Measurements from ENCODE around the gene KCNIP2.

KCNIP2 gene

DNA sequence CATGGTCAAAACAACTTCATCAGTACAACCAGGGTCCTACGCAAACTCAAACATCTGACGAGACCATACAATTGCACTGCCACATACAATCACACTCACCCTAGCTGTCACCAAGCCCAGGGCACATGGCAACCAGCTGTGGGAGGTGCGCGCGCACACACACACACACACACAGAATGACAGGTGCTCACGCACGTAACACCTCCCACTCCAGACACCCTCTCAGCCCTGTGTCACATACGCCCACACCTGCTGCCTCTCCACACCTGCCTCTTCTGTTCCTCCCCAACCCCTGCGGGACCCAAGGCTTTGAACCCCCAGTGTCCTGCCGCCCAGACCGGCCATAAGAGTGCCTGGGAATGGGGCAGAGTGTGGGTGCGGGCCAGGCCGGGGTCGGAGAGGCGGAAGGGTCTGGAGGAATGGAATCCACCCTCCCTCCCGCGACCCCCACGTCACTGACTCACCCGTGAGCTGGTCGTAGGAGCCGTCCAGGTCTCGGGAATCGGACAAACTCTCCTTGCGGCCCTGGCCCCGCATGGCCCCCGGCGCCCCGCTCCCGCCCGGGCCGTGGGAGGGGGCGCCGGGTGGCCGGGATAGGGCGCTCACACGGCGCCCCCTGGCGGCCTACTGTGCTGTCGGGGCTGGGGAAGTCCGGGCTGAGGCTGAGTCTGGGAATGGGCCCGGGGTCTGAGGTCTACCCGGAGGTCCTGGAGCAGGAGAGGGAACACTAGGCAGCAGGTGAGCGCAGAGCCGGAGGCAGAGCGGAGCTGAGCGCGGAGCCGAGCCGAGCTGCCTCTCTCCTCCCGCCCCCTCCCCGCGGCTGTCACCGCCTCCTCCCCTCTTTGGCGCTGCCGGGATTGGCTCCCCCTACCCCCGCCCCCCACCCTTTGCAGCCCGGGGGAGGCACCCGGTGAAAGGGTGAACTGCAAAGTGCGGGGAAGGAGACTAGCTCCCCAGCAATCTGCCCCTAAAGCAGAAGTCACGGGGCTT lies at the start of gene KCNIP2:
KCNIP2 (minus strand) TSS at position 769 of the 990 bp plus-strand sequence; CDS start at position 537, 232 bp downstream.
- no peak within 1 kb of the TSS for H3K27ac Mint-ChIP-seq
- DNase-seq: peak; percentile 71
- H3K27me3 Mint-ChIP-seq (ENCODE audit: low read depth, poor library complexity): peaks cover 56% of the 10 kb centered on the region
- H3K4me1 Mint-ChIP-seq: peaks cover 59% of the 10 kb centered on the region
- no peaks in the 10 kb centered on the region for H3K9me3 Mint-ChIP-seq
- peaks cover 9% of the 10 kb centered on the region for H3K36me3 Mint-ChIP-seq (ENCODE audit: low read depth)
- H3K4me3 Mint-ChIP-seq: peak within 1 kb of the TSS; percentile 79
- TF ChIP-seq, protein P1, sequence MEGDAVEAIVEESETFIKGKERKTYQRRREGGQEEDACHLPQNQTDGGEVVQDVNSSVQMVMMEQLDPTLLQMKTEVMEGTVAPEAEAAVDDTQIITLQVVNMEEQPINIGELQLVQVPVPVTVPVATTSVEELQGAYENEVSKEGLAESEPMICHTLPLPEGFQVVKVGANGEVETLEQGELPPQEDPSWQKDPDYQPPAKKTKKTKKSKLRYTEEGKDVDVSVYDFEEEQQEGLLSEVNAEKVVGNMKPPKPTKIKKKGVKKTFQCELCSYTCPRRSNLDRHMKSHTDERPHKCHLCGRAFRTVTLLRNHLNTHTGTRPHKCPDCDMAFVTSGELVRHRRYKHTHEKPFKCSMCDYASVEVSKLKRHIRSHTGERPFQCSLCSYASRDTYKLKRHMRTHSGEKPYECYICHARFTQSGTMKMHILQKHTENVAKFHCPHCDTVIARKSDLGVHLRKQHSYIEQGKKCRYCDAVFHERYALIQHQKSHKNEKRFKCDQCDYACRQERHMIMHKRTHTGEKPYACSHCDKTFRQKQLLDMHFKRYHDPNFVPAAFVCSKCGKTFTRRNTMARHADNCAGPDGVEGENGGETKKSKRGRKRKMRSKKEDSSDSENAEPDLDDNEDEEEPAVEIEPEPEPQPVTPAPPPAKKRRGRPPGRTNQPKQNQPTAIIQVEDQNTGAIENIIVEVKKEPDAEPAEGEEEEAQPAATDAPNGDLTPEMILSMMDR (IDR thresholded peaks at IDR 0.05): peak; percentile 65

DNA sequence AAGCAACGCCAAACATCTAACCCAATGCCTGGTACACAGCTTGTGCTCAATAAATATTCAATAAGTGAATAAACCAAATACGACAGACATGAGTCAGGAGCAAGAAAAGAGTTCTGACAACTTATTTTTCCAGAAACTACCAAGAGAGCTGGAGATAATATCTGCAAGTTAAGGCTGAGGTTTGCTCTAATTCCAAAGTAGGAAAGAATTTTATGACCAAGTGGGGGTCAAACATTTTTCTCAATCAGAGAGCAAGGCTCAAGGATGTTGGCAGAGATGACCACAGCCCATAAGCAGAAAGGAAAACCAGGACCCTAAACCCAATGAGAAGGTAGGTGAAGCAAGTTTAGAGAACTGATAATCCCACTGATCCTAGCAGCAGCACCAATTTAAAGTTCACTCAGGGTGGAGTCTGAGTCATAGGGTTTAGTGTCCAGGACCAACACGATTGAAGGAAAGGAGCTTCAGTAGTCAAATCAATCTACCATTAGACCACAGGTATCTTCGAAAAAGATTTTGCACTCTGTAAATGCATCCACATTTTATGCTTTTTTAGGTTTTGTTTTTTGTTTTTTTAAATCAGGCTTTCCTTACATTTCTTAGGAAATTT lies 49.3 kb upstream of the KCNIP2 start:
- H3K4me1 Mint-ChIP-seq: peaks cover 27% of the 10 kb centered on the region
- DNase-seq: no peak
- no peaks in the 10 kb centered on the region for H3K9me3 Mint-ChIP-seq
- no peaks in the 10 kb centered on the region for H3K27me3 Mint-ChIP-seq (ENCODE audit: low read depth, poor library complexity)
- H3K36me3 Mint-ChIP-seq (ENCODE audit: low read depth): peaks cover 4% of the 10 kb centered on the region
- TF ChIP-seq, protein P1 (IDR thresholded peaks at IDR 0.05): no peak
- H3K27ac Mint-ChIP-seq: no peak overlapping the region
- H3K4me3 Mint-ChIP-seq: no peak overlapping the region

DNA sequence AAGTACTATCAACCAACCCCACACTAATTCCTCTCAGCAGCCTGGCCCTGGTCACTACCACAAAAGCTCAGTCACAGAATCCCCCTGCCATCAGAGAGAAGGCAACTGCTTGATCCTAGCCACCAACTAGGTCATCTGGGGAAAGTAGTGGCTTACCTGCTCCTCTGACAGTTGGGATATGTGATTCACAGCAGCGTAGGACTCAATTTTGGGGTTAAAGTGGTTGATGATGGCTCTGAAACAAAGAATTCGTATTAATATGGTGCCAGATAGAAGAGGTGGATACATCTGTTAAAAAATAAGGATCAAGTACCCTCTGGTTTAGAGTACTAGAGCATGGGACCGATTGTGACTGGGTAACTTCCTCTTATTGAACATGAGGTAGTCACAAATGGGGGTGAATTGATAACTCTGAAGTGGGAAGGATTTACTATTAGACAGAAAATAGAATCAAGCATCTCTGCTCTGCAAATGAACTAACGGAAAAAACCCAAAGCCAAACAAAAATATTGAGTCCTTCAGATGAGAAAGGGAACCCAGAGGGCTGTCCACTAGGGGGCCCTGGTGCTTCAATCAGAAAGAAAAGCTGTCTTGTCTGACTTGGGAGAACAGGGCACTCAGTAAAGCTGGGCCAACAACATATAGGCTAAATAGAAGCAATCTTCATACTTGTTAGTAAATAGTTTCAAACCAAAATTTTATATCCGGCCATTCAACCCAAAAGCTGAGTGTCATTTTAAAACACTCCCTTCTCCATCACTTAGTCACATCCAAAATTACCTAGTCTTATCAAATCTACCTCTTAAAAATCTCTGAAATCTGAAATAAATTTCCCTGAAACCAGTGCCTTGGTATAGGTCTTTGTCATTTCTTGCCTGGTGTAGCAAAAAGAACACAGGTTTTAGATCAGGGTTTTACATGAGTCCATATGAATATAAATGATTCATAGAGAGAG lies 45.9 kb upstream of the KCNIP2 start:
- peaks cover 2% of the 10 kb centered on the region for H3K4me1 Mint-ChIP-seq
- H3K9me3 Mint-ChIP-seq: no peaks in the 10 kb centered on the region
- TF ChIP-seq, protein P1 (IDR thresholded peaks at IDR 0.05): peak; percentile 95
- H3K36me3 Mint-ChIP-seq (ENCODE audit: low read depth): peaks cover 10% of the 10 kb centered on the region
- H3K27me3 Mint-ChIP-seq (ENCODE audit: low read depth, poor library complexity): no peaks in the 10 kb centered on the region
- H3K4me3 Mint-ChIP-seq: no peak overlapping the region
- peak; percentile 83 for DNase-seq
- H3K27ac Mint-ChIP-seq: no peak overlapping the region

DNA sequence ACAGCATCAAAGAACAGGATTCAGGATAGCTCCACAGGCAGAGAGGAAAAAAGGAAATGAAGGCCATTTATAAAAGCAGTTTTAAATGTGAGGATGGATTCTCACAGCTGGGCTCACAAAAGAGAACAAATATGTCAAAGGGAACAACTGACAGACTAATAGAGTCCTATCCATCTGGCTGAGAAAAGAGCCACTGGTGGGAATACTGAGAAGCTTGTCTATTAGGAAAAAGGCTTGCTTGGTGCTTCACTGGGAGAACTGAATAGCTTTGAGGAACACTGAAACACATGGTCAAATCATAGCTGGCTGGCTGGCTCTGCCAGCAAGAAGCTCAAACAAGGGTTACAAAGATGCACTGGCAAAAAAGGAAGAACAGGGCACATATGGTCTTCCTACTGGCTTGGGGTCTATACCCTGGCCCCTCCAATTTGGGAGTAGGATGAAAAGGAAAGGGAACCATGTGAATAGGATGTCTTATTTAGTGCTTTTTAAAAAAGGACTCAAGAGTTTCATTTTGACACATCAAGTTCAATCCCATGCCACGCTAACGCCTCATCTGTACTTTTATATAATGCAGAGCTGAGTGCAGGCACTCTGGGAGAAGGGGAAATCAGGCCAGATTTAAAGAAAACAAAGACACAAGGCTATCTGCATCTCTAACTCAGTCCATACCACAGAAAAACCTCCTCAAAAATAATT lies 44.8 kb upstream of the KCNIP2 start:
- TF ChIP-seq, protein P1 (IDR thresholded peaks at IDR 0.05): no peak
- no peak for DNase-seq
- Mint-ChIP-seq H3K4me1 (peaks cover 6% of the 10 kb centered on the region), H3K4me3 (no peak overlapping the region), H3K36me3 (ENCODE audit: low read depth) (peaks cover 10% of the 10 kb centered on the region), H3K27me3 (ENCODE audit: low read depth, poor library complexity) (no peaks in the 10 kb centered on the region), H3K9me3 (no peaks in the 10 kb centered on the region), H3K27ac (no peak overlapping the region)

DNA sequence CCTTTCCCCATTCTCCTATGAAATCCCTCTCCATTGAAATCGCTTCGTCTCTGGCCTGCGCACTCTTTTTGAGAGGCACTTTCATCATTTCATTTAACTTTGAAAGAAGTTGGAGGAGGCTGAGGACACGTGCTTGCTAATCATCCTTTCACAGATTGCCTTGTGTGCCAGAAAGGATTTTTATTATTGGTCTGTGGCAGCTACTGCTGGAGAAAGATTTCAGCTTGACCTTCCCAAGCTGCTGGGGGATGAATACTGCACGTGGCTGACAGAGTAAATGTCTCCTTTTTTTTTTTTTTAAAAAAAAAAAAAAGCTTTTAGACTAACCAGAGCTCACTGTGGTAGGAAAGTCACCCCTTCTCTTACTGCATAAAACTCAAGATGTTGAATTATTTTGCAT lies 44.2 kb upstream of the KCNIP2 start:
- no peak overlapping the region for H3K4me3 Mint-ChIP-seq
- H3K36me3 Mint-ChIP-seq (ENCODE audit: low read depth): peaks cover 10% of the 10 kb centered on the region

More for the DNA sequence above, 44.2 kb upstream of the KCNIP2 start:
- no peak overlapping the region for H3K27ac Mint-ChIP-seq
- H3K4me1 Mint-ChIP-seq: peaks cover 6% of the 10 kb centered on the region
- TF ChIP-seq, protein P1 (IDR thresholded peaks at IDR 0.05): no peak
- no peak for DNase-seq
- no peaks in the 10 kb centered on the region for H3K9me3 Mint-ChIP-seq
- H3K27me3 Mint-ChIP-seq (ENCODE audit: low read depth, poor library complexity): no peaks in the 10 kb centered on the region
